ENCODE measurements around the gene MYO1F. TPM values are rescaled to one million over a fixed set of nuclear protein-coding genes. Genes with fewer than 3 reads are reported as not detected.
A peak's percentile ranks its signal among the peaks of the same experiment; 100 is the strongest.
"Not testable (repeated sequence)": the region's sequence is repeated elsewhere in the genome, so short reads cannot be mapped to it uniquely, and the experiment has no call there.

The MYO1F gene
- total RNA-seq, 1 donor from 2014 or later, result 7.4 TPM

DNA sequence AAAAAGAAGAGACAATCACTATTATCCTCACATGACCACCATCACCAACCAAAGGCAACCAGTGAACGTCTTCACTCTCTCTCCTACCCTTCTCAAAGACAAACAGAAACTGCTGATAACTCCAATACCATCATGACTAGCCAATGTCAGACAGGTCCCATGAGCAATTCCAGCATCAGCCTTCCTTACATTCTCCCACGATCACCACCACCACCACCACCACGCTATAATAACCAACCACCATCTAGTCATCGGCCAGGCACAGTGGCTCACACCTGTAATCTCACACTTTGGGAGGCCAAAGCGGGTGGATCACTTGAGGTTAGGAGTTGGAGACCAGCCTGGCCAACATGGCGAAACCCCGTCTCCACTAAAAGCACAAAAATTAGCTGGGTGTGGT, 3.9 kb downstream of the MYO1F start:
- intact Hi-C loops (cut with micrococcal nuclease), result no loop called here
- TF ChIP-seq, protein P1, sequence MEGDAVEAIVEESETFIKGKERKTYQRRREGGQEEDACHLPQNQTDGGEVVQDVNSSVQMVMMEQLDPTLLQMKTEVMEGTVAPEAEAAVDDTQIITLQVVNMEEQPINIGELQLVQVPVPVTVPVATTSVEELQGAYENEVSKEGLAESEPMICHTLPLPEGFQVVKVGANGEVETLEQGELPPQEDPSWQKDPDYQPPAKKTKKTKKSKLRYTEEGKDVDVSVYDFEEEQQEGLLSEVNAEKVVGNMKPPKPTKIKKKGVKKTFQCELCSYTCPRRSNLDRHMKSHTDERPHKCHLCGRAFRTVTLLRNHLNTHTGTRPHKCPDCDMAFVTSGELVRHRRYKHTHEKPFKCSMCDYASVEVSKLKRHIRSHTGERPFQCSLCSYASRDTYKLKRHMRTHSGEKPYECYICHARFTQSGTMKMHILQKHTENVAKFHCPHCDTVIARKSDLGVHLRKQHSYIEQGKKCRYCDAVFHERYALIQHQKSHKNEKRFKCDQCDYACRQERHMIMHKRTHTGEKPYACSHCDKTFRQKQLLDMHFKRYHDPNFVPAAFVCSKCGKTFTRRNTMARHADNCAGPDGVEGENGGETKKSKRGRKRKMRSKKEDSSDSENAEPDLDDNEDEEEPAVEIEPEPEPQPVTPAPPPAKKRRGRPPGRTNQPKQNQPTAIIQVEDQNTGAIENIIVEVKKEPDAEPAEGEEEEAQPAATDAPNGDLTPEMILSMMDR (IDR thresholded peaks at IDR 0.05; ENCODE audit: borderline replicate concordance), result no peak
- H3K4me3 ChIP-seq, result no peak overlapping the region

DNA sequence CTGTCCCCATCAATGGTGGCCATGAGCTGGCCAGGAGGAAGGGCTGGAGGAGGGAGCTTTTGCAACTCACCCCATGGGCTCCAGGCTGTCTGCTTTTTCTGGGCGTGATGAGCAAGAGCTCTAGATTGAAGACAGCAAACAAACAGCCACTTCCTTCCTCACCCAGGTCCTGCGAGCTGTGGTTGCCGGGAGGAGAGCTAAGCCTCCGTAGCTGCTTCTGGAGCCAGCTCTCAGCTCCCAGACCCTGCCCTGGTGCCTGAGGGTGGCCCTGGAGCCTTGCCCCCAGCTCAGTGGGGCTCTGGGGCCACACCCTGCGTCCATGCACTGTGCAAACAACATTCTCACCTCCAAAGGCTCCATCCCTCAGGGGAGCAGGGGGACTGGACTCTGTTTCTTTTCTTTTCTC, 6.2 kb downstream of the MYO1F start:
- H3K9me3 ChIP-seq (replicated peaks), result no peaks in the 10 kb centered on the region
- peak overlapping the region; percentile 44 for H3K27ac ChIP-seq (replicated peaks)
- TF ChIP-seq, protein P1 (IDR thresholded peaks at IDR 0.05; ENCODE audit: borderline replicate concordance), result no peak
- intact Hi-C loops (cut with micrococcal nuclease), result no loop called here
- peaks cover 7% of the 10 kb centered on the region for H3K27me3 ChIP-seq (ENCODE audit: low read depth)
- peaks cover 6% of the 10 kb centered on the region for H3K4me1 ChIP-seq
- H3K4me3 ChIP-seq, result no peak overlapping the region
- DNase-seq, result peak; percentile 27
- no peaks in the 10 kb centered on the region for H3K36me3 ChIP-seq

More for the DNA sequence above, 3.9 kb downstream of the MYO1F start:
- Histone ChIP-seq H3K36me3 (no peaks in the 10 kb centered on the region), H3K27ac (replicated peaks) (no peak overlapping the region), H3K9me3 (replicated peaks) (no peaks in the 10 kb centered on the region), H3K27me3 (ENCODE audit: low read depth) (peaks cover 31% of the 10 kb centered on the region), H3K4me1 (peaks cover 16% of the 10 kb centered on the region)
- DNase-seq, result no peak

DNA sequence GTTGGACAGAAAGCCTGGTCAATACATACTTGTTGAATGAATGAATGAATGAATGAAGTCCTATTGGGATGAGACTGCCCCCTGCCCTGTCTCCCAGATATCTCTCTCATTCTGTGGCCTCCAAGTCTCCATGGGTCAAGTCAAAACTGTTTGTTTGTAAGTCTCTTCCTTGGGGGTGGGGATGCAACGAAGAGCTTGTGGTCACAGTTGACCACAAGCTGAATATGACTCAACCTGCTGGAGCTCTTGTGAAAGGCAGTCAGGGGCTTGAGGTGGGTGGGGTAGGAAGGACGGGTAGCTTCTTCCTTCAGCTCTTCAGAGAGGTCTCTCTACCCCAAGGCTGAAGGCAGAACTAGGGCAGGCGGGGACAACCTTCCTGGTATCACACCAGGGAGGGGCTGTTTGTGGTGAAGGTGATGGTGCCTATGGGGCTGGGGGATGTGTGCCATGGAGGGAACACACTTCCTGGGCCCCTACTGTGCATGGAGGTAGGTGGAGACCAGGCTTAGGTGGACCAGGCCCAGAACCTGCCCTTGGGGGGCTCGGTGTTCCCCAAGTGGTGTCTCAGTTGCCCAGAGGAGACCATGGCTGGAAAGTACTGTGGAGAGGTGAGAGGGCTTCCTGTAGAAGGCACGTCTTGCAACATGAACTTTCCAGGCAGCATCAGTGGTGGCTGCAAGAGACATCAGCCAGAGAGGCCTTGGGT, 8.0 kb downstream of the MYO1F start:
- no peaks in the 10 kb centered on the region for H3K36me3 ChIP-seq
- no peaks in the 10 kb centered on the region for H3K9me3 ChIP-seq (replicated peaks)
- H3K4me1 ChIP-seq, result no peaks in the 10 kb centered on the region
- H3K4me3 ChIP-seq, result no peak overlapping the region
- intact Hi-C loops (cut with micrococcal nuclease), result no loop called here
- peak; percentile 38 for DNase-seq
- no peak overlapping the region for H3K27ac ChIP-seq (replicated peaks)
- H3K27me3 ChIP-seq (ENCODE audit: low read depth), result no peaks in the 10 kb centered on the region
- TF ChIP-seq, protein P1 (IDR thresholded peaks at IDR 0.05; ENCODE audit: borderline replicate concordance), result no peak

DNA sequence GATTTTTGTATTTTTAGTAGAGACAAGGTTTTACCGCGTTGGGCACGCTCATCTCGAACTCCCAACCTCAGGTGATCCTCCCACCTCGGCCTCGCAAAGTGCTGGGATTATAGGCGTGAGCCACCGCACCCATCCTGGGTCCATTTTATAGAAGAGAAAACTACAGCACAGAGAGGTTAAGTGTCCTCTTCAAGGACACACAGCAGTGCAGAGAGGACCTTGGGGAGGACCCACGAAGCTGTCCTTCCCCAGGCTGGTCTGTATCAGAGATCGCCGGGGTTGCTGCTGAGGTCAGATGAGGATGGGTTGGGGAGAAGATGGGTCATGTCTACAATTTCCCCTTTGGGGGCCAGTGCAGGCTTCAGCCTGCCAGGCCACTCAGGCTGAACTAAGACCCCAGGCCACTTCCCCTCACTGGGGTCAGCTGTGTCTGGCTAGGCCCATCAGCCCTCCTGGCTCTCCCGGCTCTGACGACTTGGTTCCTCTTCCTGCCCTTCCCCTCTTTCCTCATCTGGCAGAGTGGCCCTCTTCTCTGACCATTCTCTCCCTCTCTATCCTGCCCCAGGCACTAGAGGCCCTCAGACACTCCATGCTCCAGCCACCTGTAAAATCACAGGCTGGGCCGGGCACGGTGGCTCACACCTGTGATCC, 9.6 kb downstream of the MYO1F start:
- H3K27me3 ChIP-seq (ENCODE audit: low read depth), result no peaks in the 10 kb centered on the region
- no peak overlapping the region for H3K27ac ChIP-seq (replicated peaks)
- no peaks in the 10 kb centered on the region for H3K36me3 ChIP-seq
- H3K4me3 ChIP-seq, result no peak overlapping the region
- peak; percentile 33 for DNase-seq
- intact Hi-C loops (cut with micrococcal nuclease), result no loop called here
- TF ChIP-seq, protein P1 (IDR thresholded peaks at IDR 0.05; ENCODE audit: borderline replicate concordance), result no peak
- H3K4me1 ChIP-seq, result no peaks in the 10 kb centered on the region
- H3K9me3 ChIP-seq (replicated peaks), result no peaks in the 10 kb centered on the region

DNA sequence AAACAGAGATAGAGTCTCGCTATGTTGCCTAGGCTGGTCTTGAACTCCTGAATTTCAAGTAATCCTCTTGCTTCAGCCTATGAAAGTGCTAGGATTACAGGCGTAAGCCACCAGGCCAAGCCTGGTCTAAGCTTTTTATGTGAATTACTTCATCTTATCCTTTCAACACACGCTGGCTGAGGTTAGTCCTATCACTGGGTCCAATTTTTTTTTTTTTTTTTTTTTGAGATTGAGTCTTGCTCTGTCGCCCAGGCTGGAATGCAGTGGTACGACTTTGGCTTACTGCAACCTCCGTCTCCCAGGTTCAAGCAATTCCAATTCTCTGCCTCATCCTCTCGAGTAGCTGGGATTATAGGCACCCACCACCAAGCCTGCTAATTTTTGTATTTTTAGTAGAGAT, 10.4 kb downstream of the MYO1F start:
- Histone ChIP-seq H3K36me3 (no peaks in the 10 kb centered on the region), H3K27ac (replicated peaks) (no peak overlapping the region)
- DNase-seq, result no peak

DNA sequence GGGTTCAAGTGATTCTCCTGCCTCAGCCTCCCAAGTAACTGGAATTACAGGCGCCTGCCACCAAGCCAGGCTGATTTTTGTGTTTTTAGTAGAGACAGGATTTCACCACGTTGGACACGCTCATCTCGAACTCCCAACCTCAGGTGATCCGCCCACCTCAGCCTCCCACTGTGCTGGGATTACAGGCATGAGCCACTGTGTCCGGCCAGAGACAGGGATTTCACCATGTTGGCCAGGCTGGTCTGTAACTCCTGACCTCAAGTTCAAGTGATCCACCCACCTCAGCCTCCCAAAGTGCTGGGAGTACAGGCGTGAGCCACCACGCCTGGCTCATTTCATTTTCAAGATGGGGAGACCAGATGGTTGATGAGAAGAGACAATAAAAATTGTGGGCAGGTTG, 12.4 kb downstream of the MYO1F start:
- H3K27me3 ChIP-seq (ENCODE audit: low read depth); H3K4me3 ChIP-seq; intact Hi-C loops (cut with micrococcal nuclease); H3K27ac ChIP-seq (replicated peaks); H3K4me1 ChIP-seq; DNase-seq; H3K9me3 ChIP-seq (replicated peaks); H3K36me3 ChIP-seq: not testable (repeated sequence)

More for the DNA sequence above, 10.4 kb downstream of the MYO1F start:
- Histone ChIP-seq H3K9me3 (replicated peaks) (no peaks in the 10 kb centered on the region), H3K4me3 (no peak overlapping the region), H3K4me1 (no peaks in the 10 kb centered on the region), H3K27me3 (ENCODE audit: low read depth) (no peaks in the 10 kb centered on the region)
- intact Hi-C loops (cut with micrococcal nuclease), result no loop called here
- TF ChIP-seq, protein P1 (IDR thresholded peaks at IDR 0.05; ENCODE audit: borderline replicate concordance), result no peak

Measured in left ventricle myocardium inferior (tissue), 1 donor.